ENCODE data around the gene EFCAB8. TPM values are rescaled to one million over a fixed set of nuclear protein-coding genes. Genes with fewer than 3 reads are reported as not detected.

EFCAB8 gene
- total RNA-seq, 6 experiments from 2014 or later, result 0.17 to 0.22 (median 0.20) TPM; not detected in 2

DNA sequence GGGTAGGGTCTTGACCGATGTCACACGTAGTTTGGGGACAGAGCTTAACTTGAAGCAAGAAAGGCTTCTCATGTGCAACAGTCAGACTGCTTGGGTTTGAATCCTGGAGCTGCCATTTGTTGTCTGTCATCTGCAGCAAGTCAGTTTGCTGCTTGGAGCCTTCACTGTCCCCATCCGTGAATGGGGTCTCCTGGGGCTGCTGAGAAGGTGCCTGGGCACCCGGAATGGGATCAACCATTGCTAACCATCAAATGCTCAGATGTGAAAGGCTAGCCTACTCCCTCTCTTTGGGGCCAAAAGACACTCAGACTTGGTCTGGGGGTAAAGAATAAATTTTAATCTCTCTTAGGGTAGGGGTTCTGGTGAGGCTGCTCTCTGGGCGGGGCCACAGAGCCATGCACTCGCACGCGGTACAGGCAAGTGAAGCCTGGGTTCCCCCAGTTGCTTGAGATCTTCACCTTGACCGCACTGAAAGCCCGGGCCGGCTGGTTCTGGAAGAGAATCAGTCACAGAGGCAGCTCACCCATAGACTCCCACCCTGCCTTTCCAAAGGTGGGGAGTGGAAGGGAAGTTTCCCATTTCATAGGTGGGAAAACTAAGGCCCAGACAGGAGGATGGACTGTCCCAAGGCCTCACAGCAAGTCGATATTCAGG is 124.9 kb downstream of the EFCAB8 start:
- no peak overlapping the region for H3K27ac ChIP-seq
- no peak overlapping the region for H3K4me3 ChIP-seq
- no peaks in the 10 kb centered on the region for H3K9me3 ChIP-seq
- intact Hi-C loops (cut with DNase I), result no loop called here
- no peaks in the 10 kb centered on the region for H3K36me3 ChIP-seq
- WGBS (ENCODE audit: insufficient coverage, low coverage, low lambda C conversion rate, missing lambda C conversion rate), result 94% methylated on average over 5 of the region's 12 CpGs
- DNase-seq (no peak), ATAC-seq (no peak)
- no peaks in the 10 kb centered on the region for H3K4me1 ChIP-seq
- no peaks in the 10 kb centered on the region for H3K27me3 ChIP-seq
- no peak for TF ChIP-seq POLR2A (IDR thresholded peaks at IDR 0.05)
- TF ChIP-seq, protein P1, sequence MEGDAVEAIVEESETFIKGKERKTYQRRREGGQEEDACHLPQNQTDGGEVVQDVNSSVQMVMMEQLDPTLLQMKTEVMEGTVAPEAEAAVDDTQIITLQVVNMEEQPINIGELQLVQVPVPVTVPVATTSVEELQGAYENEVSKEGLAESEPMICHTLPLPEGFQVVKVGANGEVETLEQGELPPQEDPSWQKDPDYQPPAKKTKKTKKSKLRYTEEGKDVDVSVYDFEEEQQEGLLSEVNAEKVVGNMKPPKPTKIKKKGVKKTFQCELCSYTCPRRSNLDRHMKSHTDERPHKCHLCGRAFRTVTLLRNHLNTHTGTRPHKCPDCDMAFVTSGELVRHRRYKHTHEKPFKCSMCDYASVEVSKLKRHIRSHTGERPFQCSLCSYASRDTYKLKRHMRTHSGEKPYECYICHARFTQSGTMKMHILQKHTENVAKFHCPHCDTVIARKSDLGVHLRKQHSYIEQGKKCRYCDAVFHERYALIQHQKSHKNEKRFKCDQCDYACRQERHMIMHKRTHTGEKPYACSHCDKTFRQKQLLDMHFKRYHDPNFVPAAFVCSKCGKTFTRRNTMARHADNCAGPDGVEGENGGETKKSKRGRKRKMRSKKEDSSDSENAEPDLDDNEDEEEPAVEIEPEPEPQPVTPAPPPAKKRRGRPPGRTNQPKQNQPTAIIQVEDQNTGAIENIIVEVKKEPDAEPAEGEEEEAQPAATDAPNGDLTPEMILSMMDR (IDR thresholded peaks at IDR 0.05), result no peak

DNA sequence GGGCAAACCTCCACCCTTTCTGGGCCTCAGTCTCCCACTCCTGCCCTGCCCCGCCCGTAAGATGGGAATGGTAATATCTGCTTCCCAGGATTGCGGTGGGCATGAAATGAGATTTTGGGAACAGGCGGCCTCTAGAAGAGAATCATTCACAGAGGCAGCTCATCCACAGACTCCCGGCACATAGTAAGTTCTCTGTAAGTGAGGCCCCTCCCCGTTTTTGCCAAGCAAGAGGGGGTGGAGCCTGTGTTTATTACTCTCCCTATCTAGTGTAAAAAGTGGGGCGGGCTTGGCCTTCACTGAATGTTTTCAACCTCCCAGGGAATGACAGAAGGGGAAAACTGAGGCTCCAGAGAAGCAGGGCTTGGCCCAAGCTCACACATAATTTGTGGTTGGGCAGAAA is 125.5 kb downstream of the EFCAB8 start:
- Histone ChIP-seq H3K27ac (no peak overlapping the region), H3K27me3 (no peaks in the 10 kb centered on the region), H3K36me3 (no peaks in the 10 kb centered on the region), H3K9me3 (no peaks in the 10 kb centered on the region), H3K4me1 (no peaks in the 10 kb centered on the region), H3K4me3 (no peak overlapping the region)
- TF ChIP-seq POLR2A (IDR thresholded peaks at IDR 0.05), result no peak
- TF ChIP-seq, protein P1 (IDR thresholded peaks at IDR 0.05), result no peak
- ATAC-seq (no peak), DNase-seq (no peak)
- 40% methylated on average over 1 of the region's 7 CpGs for WGBS (ENCODE audit: insufficient coverage, low coverage, low lambda C conversion rate, missing lambda C conversion rate)
- intact Hi-C loops (cut with DNase I), result no loop called here

DNA sequence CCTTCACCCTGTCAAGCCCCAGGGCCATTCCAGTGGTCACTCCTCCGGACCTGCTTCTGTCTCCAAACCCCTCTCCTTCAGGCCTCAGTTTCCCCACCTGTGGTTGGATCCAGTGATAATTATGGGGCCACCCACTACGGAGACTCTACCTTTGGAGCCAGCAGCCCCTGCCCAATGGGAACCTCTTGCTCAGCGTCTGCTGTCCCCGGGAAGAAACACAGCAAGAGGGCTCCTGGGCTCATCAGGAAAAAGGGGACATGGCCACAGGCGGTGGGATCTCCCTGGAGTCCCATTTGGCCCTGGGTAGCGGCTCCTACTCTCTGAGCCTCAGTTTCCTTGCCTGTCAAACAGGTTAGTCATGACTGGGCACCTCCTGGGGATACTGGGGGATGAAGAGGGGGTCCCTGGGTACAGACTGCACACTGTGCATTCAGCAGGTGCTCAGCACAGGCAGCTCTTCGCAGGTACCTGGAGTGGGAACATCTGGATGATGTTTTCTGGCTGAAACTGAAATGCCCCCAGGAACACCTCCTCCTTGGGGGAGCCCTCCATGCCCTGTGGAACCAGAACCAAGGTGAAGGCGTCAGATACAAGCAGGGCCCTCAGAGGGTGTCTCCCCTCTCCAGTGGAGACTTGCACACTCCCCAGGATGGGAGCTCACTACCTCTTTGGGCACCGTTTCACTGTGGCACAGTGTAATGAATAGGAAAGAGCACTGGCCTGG is 126.1 kb downstream of the EFCAB8 start:
- no peak overlapping the region for H3K4me3 ChIP-seq
- H3K36me3 ChIP-seq, result no peaks in the 10 kb centered on the region
- WGBS (ENCODE audit: insufficient coverage, low coverage, low lambda C conversion rate, missing lambda C conversion rate), result 73% methylated on average over 7 of the region's 9 CpGs
- no peaks in the 10 kb centered on the region for H3K9me3 ChIP-seq
- no peaks in the 10 kb centered on the region for H3K27me3 ChIP-seq
- no peak for DNase-seq
- ATAC-seq, result no peak
- TF ChIP-seq, protein P1 (IDR thresholded peaks at IDR 0.05), result no peak
- TF ChIP-seq POLR2A (IDR thresholded peaks at IDR 0.05), result no peak
- H3K27ac ChIP-seq, result no peak overlapping the region
- H3K4me1 ChIP-seq, result no peaks in the 10 kb centered on the region
- intact Hi-C loops (cut with DNase I), result no loop called here

DNA sequence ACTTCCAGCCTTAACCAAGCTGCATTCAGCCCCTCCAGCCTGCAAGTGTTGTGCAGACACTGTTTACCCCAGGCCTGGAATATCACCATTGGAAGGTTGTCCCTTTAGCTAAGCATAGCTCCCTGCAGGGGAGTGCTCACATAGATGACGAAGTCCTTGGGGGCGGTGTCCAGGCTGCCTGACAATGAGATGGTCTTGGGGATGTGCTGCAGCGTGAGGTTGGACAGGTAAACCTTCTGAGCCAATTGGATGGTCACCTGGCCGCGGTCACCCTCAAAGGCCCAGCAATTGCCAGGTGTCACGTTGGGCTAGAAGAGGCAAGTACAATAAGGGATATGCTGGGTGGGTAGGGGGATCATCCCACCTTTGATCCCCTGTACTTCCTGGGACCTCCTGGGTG is 126.9 kb downstream of the EFCAB8 start:
- Histone ChIP-seq H3K36me3 (no peaks in the 10 kb centered on the region), H3K4me3 (no peak overlapping the region), H3K4me1 (no peaks in the 10 kb centered on the region), H3K27me3 (no peaks in the 10 kb centered on the region), H3K27ac (no peak overlapping the region), H3K9me3 (no peaks in the 10 kb centered on the region)
- ATAC-seq (no peak), DNase-seq (no peak)
- no peak for TF ChIP-seq POLR2A (IDR thresholded peaks at IDR 0.05)
- TF ChIP-seq, protein P1 (IDR thresholded peaks at IDR 0.05), result no peak
- WGBS (ENCODE audit: insufficient coverage, low coverage, low lambda C conversion rate, missing lambda C conversion rate), result no CpG with 5 or more reads among the region's 6 CpGs
- intact Hi-C loops (cut with DNase I), result no loop called here
